ENCODE data around the gene FRMD5. TPM values are rescaled to one million over a fixed set of nuclear protein-coding genes. Genes with fewer than 3 reads are reported as not detected.
"Not testable (repeated sequence)": the region's sequence is repeated elsewhere in the genome, so short reads cannot be mapped to it uniquely, and the experiment has no call there.

FRMD5 gene
- polyA plus RNA-seq, 4 donors: 0.49 to 1.1 (median 0.81) TPM; not detected in 1

- WGBS, 3 donors: 22 to 43% (median 35%) methylated on average over 3 of the region's 3 CpGs
- no peak overlapping the region for H3K27ac ChIP-seq (ENCODE audit: low read depth in 1 of 3, low read length in 2 of 3)
- no peaks in the 10 kb centered on the region for H3K9me3 ChIP-seq (ENCODE audit: control insufficient read depth in 2 of 2, insufficient read depth in 1 of 2, low read depth in 1 of 2, low read length in 1 of 2)
- peaks cover 0 to 9% (median 0%) of the 10 kb centered on the region in 3 donors for H3K4me1 ChIP-seq (ENCODE audit: control insufficient read depth in 3 of 3, insufficient read depth in 2 of 3, low read depth in 1 of 3, low read length in 2 of 3)
- FAIRE-seq (no peak), DNase-seq (peak; percentile 40 to 53)
- H3K36me3 ChIP-seq (ENCODE audit: control insufficient read depth in 3 of 3, insufficient read depth in 2 of 3, low read depth in 1 of 3, low read length in 3 of 3): no peaks in the 10 kb centered on the region
- H3K27me3 ChIP-seq (ENCODE audit: control insufficient read depth in 3 of 3, insufficient read depth in 3 of 3, low read length in 3 of 3): no peaks in the 10 kb centered on the region
- H3K4me3 ChIP-seq (ENCODE audit: low read depth in 1 of 3, low read length in 3 of 3): no peak overlapping the region
Measured at GRCh38 chr15:44015545-44016305, 179.3 kb downstream of the FRMD5 start.

- no peak for FAIRE-seq
- H3K27me3 ChIP-seq (ENCODE audit: control insufficient read depth in 3 of 3, insufficient read depth in 3 of 3, low read length in 3 of 3): no peaks in the 10 kb centered on the region
- DNase-seq: no peak
- H3K4me3 ChIP-seq (ENCODE audit: low read depth in 1 of 3, low read length in 3 of 3): no peak overlapping the region
- 83 to 87% (median 84%) methylated on average over 5 of the region's 5 CpGs for WGBS, 3 donors
- H3K9me3 ChIP-seq (ENCODE audit: control insufficient read depth in 2 of 2, insufficient read depth in 1 of 2, low read depth in 1 of 2, low read length in 1 of 2): no peaks in the 10 kb centered on the region
- H3K27ac ChIP-seq (ENCODE audit: low read depth in 1 of 3, low read length in 2 of 3): no peak overlapping the region
- H3K36me3 ChIP-seq (ENCODE audit: control insufficient read depth in 3 of 3, insufficient read depth in 2 of 3, low read depth in 1 of 3, low read length in 3 of 3): no peaks in the 10 kb centered on the region
- peaks cover 0 to 19% (median 0%) of the 10 kb centered on the region in 3 donors for H3K4me1 ChIP-seq (ENCODE audit: control insufficient read depth in 3 of 3, insufficient read depth in 2 of 3, low read depth in 1 of 3, low read length in 2 of 3)
Measured at GRCh38 chr15:44011238-44011854, 183.7 kb downstream of the FRMD5 start.

- Histone ChIP-seq H3K4me3 (ENCODE audit: low read depth in 1 of 3, low read length in 3 of 3) (no peak overlapping the region), H3K36me3 (ENCODE audit: control insufficient read depth in 3 of 3, insufficient read depth in 2 of 3, low read depth in 1 of 3, low read length in 3 of 3) (no peaks in the 10 kb centered on the region), H3K4me1 (ENCODE audit: control insufficient read depth in 3 of 3, insufficient read depth in 2 of 3, low read depth in 1 of 3, low read length in 2 of 3) (peaks cover 0 to 11% (median 0%) of the 10 kb centered on the region in 3 donors), H3K9me3 (ENCODE audit: control insufficient read depth in 2 of 2, insufficient read depth in 1 of 2, low read depth in 1 of 2, low read length in 1 of 2) (no peaks in the 10 kb centered on the region), H3K27ac (ENCODE audit: low read depth in 1 of 3, low read length in 2 of 3) (no peak overlapping the region), H3K27me3 (ENCODE audit: control insufficient read depth in 3 of 3, insufficient read depth in 3 of 3, low read length in 3 of 3) (no peaks in the 10 kb centered on the region)
- DNase-seq (no peak), FAIRE-seq (no peak)
- WGBS, 3 donors: 81 to 93% (median 88%) methylated on average over 1 of the region's 1 CpG
Measured at GRCh38 chr15:44010089-44010488, 185.0 kb downstream of the FRMD5 start.

GRCh38 chr15:44009038-44009437 lies 186.0 kb downstream of the FRMD5 start:
- H3K4me3 ChIP-seq (ENCODE audit: low read depth in 1 of 3, low read length in 3 of 3): no peak overlapping the region
- FAIRE-seq: no peak
- H3K36me3 ChIP-seq (ENCODE audit: control insufficient read depth in 3 of 3, insufficient read depth in 2 of 3, low read depth in 1 of 3, low read length in 3 of 3): no peaks in the 10 kb centered on the region
- no peaks in the 10 kb centered on the region for H3K27me3 ChIP-seq (ENCODE audit: control insufficient read depth in 3 of 3, insufficient read depth in 3 of 3, low read length in 3 of 3)
- DNase-seq: peak; percentile 77 to 82
- WGBS, 3 donors: 20 to 51% (median 47%) methylated on average over 2 of the region's 2 CpGs
- H3K4me1 ChIP-seq (ENCODE audit: control insufficient read depth in 3 of 3, insufficient read depth in 2 of 3, low read depth in 1 of 3, low read length in 2 of 3): peaks cover 0 to 9% (median 0%) of the 10 kb centered on the region in 3 donors
- no peaks in the 10 kb centered on the region for H3K9me3 ChIP-seq (ENCODE audit: control insufficient read depth in 2 of 2, insufficient read depth in 1 of 2, low read depth in 1 of 2, low read length in 1 of 2)
- H3K27ac ChIP-seq (ENCODE audit: low read depth in 1 of 3, low read length in 2 of 3): peak overlapping the region in 1 of 3 donors; percentile 24

GRCh38 chr15:44000248-44000647 lies 194.8 kb downstream of the FRMD5 start:
- not testable (repeated sequence) for FAIRE-seq, DNase-seq
- 58 to 86% (median 84%) methylated on average over 6 of the region's 6 CpGs for WGBS, 3 donors

GRCh38 chr15:43998607-43999006 lies 196.5 kb downstream of the FRMD5 start:
- 13 to 35% (median 32%) methylated on average over 4 of the region's 4 CpGs for WGBS, 3 donors
- no peaks in the 10 kb centered on the region for H3K9me3 ChIP-seq (ENCODE audit: control insufficient read depth in 2 of 2, insufficient read depth in 1 of 2, low read depth in 1 of 2, low read length in 1 of 2)
- DNase-seq (peak; percentile 25 to 84), FAIRE-seq (no peak)
- H3K27ac ChIP-seq (ENCODE audit: low read depth in 1 of 3, low read length in 2 of 3): no peak overlapping the region
- no peaks in the 10 kb centered on the region for H3K36me3 ChIP-seq (ENCODE audit: control insufficient read depth in 3 of 3, insufficient read depth in 2 of 3, low read depth in 1 of 3, low read length in 3 of 3)
- H3K27me3 ChIP-seq (ENCODE audit: control insufficient read depth in 3 of 3, insufficient read depth in 3 of 3, low read length in 3 of 3): no peaks in the 10 kb centered on the region
- H3K4me1 ChIP-seq (ENCODE audit: control insufficient read depth in 3 of 3, insufficient read depth in 2 of 3, low read depth in 1 of 3, low read length in 2 of 3): no peaks in the 10 kb centered on the region
- no peak overlapping the region for H3K4me3 ChIP-seq (ENCODE audit: low read depth in 1 of 3, low read length in 3 of 3)

More at GRCh38 chr15:44000248-44000647, 194.8 kb downstream of the FRMD5 start:
- H3K27me3 ChIP-seq (ENCODE audit: control insufficient read depth in 3 of 3, insufficient read depth in 3 of 3, low read length in 3 of 3); H3K4me1 ChIP-seq (ENCODE audit: control insufficient read depth in 3 of 3, insufficient read depth in 2 of 3, low read depth in 1 of 3, low read length in 2 of 3); H3K36me3 ChIP-seq (ENCODE audit: control insufficient read depth in 3 of 3, insufficient read depth in 2 of 3, low read depth in 1 of 3, low read length in 3 of 3); H3K9me3 ChIP-seq (ENCODE audit: control insufficient read depth in 2 of 2, insufficient read depth in 1 of 2, low read depth in 1 of 2, low read length in 1 of 2); H3K4me3 ChIP-seq (ENCODE audit: low read depth in 1 of 3, low read length in 3 of 3); H3K27ac ChIP-seq (ENCODE audit: low read depth in 1 of 3, low read length in 2 of 3): not testable (repeated sequence)

GRCh38 chr15:43991206-43991605 lies 203.9 kb downstream of the FRMD5 start:
- FAIRE-seq (no peak), DNase-seq (no peak)
- H3K36me3 ChIP-seq (ENCODE audit: control insufficient read depth in 3 of 3, insufficient read depth in 2 of 3, low read depth in 1 of 3, low read length in 3 of 3): no peaks in the 10 kb centered on the region
- H3K27ac ChIP-seq (ENCODE audit: low read depth in 1 of 3, low read length in 2 of 3): no peak overlapping the region
- no peaks in the 10 kb centered on the region for H3K27me3 ChIP-seq (ENCODE audit: control insufficient read depth in 3 of 3, insufficient read depth in 3 of 3, low read length in 3 of 3)
- peaks cover 0 to 2% of the 10 kb centered on the region in 2 donors for H3K9me3 ChIP-seq (ENCODE audit: control insufficient read depth in 2 of 2, insufficient read depth in 1 of 2, low read depth in 1 of 2, low read length in 1 of 2)
- 76 to 83% (median 77%) methylated on average over 2 of the region's 2 CpGs for WGBS, 3 donors
- H3K4me1 ChIP-seq (ENCODE audit: control insufficient read depth in 3 of 3, insufficient read depth in 2 of 3, low read depth in 1 of 3, low read length in 2 of 3): no peaks in the 10 kb centered on the region
- H3K4me3 ChIP-seq (ENCODE audit: low read depth in 1 of 3, low read length in 3 of 3): no peak overlapping the region

GRCh38 chr15:43989938-43990337 lies 205.1 kb downstream of the FRMD5 start:
- no peak overlapping the region for H3K4me3 ChIP-seq (ENCODE audit: low read depth in 1 of 3, low read length in 3 of 3)
- H3K27ac ChIP-seq (ENCODE audit: low read depth in 1 of 3, low read length in 2 of 3): no peak overlapping the region
- no peaks in the 10 kb centered on the region for H3K27me3 ChIP-seq (ENCODE audit: control insufficient read depth in 3 of 3, insufficient read depth in 3 of 3, low read length in 3 of 3)
- FAIRE-seq (no peak), DNase-seq (no peak)
- no peaks in the 10 kb centered on the region for H3K4me1 ChIP-seq (ENCODE audit: control insufficient read depth in 3 of 3, insufficient read depth in 2 of 3, low read depth in 1 of 3, low read length in 2 of 3)
- WGBS, 3 donors: 92 to 94% (median 93%) methylated on average over 15 of the region's 15 CpGs
- H3K9me3 ChIP-seq (ENCODE audit: control insufficient read depth in 2 of 2, insufficient read depth in 1 of 2, low read depth in 1 of 2, low read length in 1 of 2): peaks cover 0 to 2% of the 10 kb centered on the region in 2 donors
- no peaks in the 10 kb centered on the region for H3K36me3 ChIP-seq (ENCODE audit: control insufficient read depth in 3 of 3, insufficient read depth in 2 of 3, low read depth in 1 of 3, low read length in 3 of 3)

Data from small intestine (tissue), 7 donors.